ENCODE data around the gene DPP6.

Gene DPP6

GRCh38 chr7:154871928-154872750 lies 819.9 kb downstream of the DPP6 start:
- no peak overlapping the region for H3K4me3 Mint-ChIP-seq
- H3K9me3 Mint-ChIP-seq: no peaks in the 10 kb centered on the region
- H3K27me3 Mint-ChIP-seq: peaks cover 23% of the 10 kb centered on the region
- H3K36me3 Mint-ChIP-seq (ENCODE audit: low read depth): no peaks in the 10 kb centered on the region
- no peak overlapping the region for H3K27ac Mint-ChIP-seq
- H3K4me1 Mint-ChIP-seq: no peaks in the 10 kb centered on the region
- DNase-seq (no peak), ATAC-seq (no peak)

DNA sequence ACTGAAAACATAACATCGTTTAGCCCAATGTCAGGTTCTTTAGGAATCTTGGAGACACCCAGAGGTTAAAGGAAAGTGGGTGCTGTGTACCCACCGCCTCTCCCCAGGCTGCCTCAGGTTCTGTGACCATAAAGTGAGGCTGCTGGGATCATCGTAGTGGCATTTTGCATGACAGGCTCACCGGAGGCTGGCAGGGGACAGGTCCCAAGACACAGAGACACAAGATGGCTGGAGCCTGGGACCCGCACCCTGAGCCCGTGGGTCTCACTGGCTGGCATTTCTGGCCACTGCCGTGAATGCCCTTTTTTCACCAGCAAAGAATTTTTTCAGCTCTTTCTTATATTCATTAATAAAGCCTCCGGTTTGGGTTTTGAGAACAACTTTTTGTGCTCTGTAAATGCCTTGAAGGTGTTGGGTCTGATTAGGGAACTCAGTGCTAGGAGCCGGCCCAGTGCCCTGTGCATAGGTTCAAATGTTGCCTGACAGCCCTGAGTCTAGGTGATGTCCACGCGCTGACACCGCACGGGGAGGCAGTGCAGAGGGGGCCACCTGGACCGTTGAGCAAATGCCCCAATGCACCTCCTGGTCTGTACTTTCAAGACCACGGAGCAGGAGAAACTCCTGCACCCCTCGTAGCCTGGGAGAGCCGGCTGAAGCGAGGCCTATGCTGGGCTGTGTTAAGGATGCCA lies 820.8 kb downstream of the DPP6 start:
- DNase-seq (no peak), ATAC-seq (no peak)
- Mint-ChIP-seq H3K27me3 (peaks cover 17% of the 10 kb centered on the region), H3K4me1 (no peaks in the 10 kb centered on the region), H3K9me3 (no peaks in the 10 kb centered on the region), H3K36me3 (ENCODE audit: low read depth) (no peaks in the 10 kb centered on the region), H3K27ac (no peak overlapping the region), H3K4me3 (no peak overlapping the region)

- DNase-seq (no peak), ATAC-seq (no peak)
- H3K27ac Mint-ChIP-seq: no peak overlapping the region
- no peak overlapping the region for H3K4me3 Mint-ChIP-seq
- H3K9me3 Mint-ChIP-seq: no peaks in the 10 kb centered on the region
- no peaks in the 10 kb centered on the region for H3K4me1 Mint-ChIP-seq
- H3K36me3 Mint-ChIP-seq (ENCODE audit: low read depth): no peaks in the 10 kb centered on the region
- peaks cover 12% of the 10 kb centered on the region for H3K27me3 Mint-ChIP-seq
These were observed 821.4 kb downstream of the DPP6 start for GRCh38 chr7:154873500-154874121.

DNA sequence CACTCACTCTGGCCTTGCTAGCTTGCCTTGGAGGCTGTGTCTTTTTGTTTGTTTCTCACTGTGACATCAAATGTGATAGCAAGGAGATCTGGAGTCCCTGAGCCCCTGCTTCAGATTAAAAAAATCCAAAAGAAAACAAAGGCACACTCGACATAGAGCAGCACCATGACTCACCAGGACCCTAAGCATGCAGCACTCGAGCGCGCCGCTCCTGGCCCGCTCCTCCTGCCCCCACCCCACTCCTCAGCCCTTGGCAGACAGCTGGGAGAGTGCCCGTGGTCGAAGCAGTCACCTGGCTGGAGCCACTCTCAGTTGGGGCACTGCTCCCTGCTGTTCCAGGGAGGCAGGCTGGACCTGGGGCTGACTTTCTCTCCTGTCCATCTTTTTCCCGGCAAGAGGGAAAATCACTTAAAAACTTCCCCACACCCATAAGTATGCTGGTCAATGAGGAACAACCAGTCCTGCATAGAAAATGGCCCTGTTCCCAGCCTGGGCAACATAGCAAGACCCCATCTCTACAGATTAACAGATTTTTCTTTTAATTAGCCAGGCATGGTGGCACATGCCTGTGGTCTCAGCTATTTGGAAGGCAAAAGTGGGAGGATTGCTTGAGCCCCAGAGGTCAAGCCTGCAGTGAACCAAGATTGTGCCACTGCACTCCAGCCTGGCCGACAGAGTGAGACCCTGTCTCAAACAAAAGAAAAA lies 822.4 kb downstream of the DPP6 start:
- ATAC-seq: no peak
- Mint-ChIP-seq H3K27me3 (peaks cover 4% of the 10 kb centered on the region), H3K9me3 (no peaks in the 10 kb centered on the region), H3K27ac (no peak overlapping the region), H3K36me3 (ENCODE audit: low read depth) (no peaks in the 10 kb centered on the region), H3K4me1 (no peaks in the 10 kb centered on the region), H3K4me3 (no peak overlapping the region)
- DNase-seq: no peak

GRCh38 chr7:154875297-154875696 lies 823.1 kb downstream of the DPP6 start:
- no peak for ATAC-seq
- no peak overlapping the region for H3K4me3 Mint-ChIP-seq
- peaks cover 4% of the 10 kb centered on the region for H3K27me3 Mint-ChIP-seq
- no peak for DNase-seq
- H3K36me3 Mint-ChIP-seq (ENCODE audit: low read depth): no peaks in the 10 kb centered on the region
- H3K4me1 Mint-ChIP-seq: no peaks in the 10 kb centered on the region
- no peak overlapping the region for H3K27ac Mint-ChIP-seq
- H3K9me3 Mint-ChIP-seq: no peaks in the 10 kb centered on the region

GRCh38 chr7:154876516-154876915 lies 824.3 kb downstream of the DPP6 start:
- no peaks in the 10 kb centered on the region for H3K36me3 Mint-ChIP-seq (ENCODE audit: low read depth)
- no peaks in the 10 kb centered on the region for H3K4me1 Mint-ChIP-seq
- ATAC-seq: no peak
- no peak overlapping the region for H3K4me3 Mint-ChIP-seq
- H3K27me3 Mint-ChIP-seq: peaks cover 1% of the 10 kb centered on the region
- no peak for DNase-seq
- H3K27ac Mint-ChIP-seq: no peak overlapping the region
- no peaks in the 10 kb centered on the region for H3K9me3 Mint-ChIP-seq

DNA sequence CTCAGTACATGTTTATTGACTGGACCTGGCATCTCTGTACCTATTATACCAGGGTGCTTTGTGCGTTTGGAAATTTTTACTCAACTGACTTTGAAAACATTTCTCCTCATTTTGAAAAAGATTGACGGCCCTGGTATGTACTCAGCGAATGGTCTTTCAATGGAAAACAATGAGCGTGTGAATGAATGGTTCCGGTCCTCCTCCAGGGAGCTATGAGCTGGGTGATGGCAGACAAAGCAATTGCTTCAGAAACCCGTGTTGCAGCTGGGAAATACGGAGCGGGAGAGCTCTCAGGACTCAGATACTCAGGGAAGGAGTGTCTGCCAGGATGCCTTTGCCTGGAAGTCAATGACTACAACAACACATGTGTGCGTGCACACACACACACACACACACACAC lies 824.8 kb downstream of the DPP6 start:
- H3K4me1 Mint-ChIP-seq: no peaks in the 10 kb centered on the region
- H3K4me3 Mint-ChIP-seq: no peak overlapping the region
- H3K27me3 Mint-ChIP-seq: peaks cover 1% of the 10 kb centered on the region
- H3K9me3 Mint-ChIP-seq: no peaks in the 10 kb centered on the region
- no peak for ATAC-seq
- no peaks in the 10 kb centered on the region for H3K36me3 Mint-ChIP-seq (ENCODE audit: low read depth)
- H3K27ac Mint-ChIP-seq: no peak overlapping the region
- no peak for DNase-seq

DNA sequence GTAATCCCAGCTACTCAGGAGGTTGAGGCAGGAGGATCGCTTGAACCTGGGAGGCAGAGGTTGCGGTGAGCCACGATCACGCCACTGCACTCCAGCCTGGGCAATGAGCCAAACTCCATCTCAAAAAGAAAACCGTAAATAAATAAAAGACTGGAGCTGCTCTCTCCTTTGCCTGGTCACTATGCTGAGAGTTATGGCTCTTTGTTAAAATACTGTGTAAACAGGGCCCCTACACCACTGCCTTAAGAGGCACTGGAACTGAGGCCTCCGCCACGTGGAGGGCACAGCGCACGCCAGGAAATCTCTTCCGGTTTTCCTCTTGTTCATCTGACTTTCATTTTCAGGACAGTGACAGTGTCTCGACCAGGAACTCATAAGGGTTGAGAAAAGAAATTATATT lies 827.4 kb downstream of the DPP6 start:
- DNase-seq: no peak
- Mint-ChIP-seq H3K36me3 (ENCODE audit: low read depth) (no peaks in the 10 kb centered on the region), H3K9me3 (no peaks in the 10 kb centered on the region), H3K4me3 (no peak overlapping the region), H3K4me1 (no peaks in the 10 kb centered on the region), H3K27me3 (peaks cover 1% of the 10 kb centered on the region), H3K27ac (no peak overlapping the region)
- no peak for ATAC-seq

DNA sequence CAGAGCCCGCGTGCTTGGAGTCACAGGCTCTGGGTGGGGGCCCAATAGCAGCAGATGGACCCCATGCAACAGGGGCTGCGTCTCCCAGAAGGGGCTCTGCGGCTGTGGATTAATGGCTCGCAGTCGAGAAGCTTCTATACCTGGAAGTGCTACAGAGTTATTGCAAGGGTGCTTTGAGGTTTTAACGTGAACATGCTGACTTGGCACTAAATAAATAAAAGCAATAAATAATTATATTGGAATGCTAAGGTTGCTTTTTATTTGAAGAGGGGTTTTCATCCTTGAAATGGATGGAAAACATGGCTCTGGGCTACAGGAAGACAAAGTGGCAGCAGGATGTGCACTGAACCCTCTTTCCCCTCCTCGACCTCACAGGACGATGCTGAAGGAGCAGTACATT lies 828.3 kb downstream of the DPP6 start:
- H3K27me3 Mint-ChIP-seq: no peaks in the 10 kb centered on the region

GRCh38 chr7:154881026-154881425 lies 828.8 kb downstream of the DPP6 start:
- Mint-ChIP-seq H3K4me1 (no peaks in the 10 kb centered on the region), H3K36me3 (ENCODE audit: low read depth) (no peaks in the 10 kb centered on the region), H3K4me3 (no peak overlapping the region), H3K9me3 (no peaks in the 10 kb centered on the region), H3K27me3 (no peaks in the 10 kb centered on the region), H3K27ac (no peak overlapping the region)
- no peak for ATAC-seq
- no peak for DNase-seq

More for the DNA sequence above, 828.3 kb downstream of the DPP6 start:
- ATAC-seq (no peak), DNase-seq (no peak)
- Mint-ChIP-seq H3K27ac (no peak overlapping the region), H3K36me3 (ENCODE audit: low read depth) (no peaks in the 10 kb centered on the region), H3K4me3 (no peak overlapping the region), H3K9me3 (no peaks in the 10 kb centered on the region), H3K4me1 (no peaks in the 10 kb centered on the region)

DNA sequence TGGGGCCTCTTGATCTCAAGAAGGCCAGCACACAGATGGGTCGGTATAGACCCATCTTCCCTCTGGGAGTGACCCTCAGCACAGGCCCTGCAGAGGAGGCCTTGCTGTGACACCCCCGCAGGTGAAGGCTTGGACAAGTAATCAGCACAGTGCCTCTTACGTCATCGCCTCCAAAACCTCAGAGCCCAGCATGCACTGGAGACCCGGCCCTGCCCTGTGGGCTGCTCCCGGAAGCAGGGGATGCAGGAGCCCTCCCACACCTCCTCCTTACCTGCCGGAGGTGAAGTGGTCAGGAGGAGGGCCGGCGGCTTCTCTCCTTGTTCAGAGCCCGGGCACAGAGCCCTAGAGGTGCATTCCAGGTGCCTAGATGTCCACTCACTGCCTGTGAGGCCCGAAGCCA lies 829.3 kb downstream of the DPP6 start:
- ATAC-seq (no peak), DNase-seq (no peak)
- Mint-ChIP-seq H3K36me3 (ENCODE audit: low read depth) (no peaks in the 10 kb centered on the region), H3K27me3 (no peaks in the 10 kb centered on the region), H3K9me3 (no peaks in the 10 kb centered on the region), H3K27ac (no peak overlapping the region), H3K4me3 (no peak overlapping the region), H3K4me1 (no peaks in the 10 kb centered on the region)

- Mint-ChIP-seq H3K27me3 (no peaks in the 10 kb centered on the region), H3K27ac (no peak overlapping the region), H3K36me3 (ENCODE audit: low read depth) (no peaks in the 10 kb centered on the region), H3K4me1 (no peaks in the 10 kb centered on the region), H3K4me3 (no peak overlapping the region), H3K9me3 (no peaks in the 10 kb centered on the region)
- DNase-seq: no peak
- no peak for ATAC-seq
These were observed 830.8 kb downstream of the DPP6 start for GRCh38 chr7:154882931-154883474.

DNA sequence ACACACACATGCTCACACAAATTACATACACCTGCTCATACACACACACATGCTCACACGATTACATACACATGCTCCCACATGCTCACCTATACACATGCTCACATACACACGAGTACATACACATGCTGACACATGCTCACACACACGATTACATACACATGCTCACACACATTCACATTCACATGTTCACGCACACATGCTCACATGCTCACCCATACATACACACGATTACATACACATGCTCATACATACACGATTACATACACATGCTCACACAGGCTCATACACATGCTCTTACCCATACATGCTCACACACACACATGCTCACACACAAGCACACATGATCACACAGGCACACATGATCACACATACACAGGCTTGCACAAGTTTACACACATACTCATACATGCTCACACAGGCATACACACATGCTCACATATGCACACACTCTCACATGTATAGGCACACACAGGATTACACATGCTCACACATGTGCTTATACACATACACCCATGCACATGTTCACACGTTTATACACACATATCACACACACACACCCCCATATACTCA lies 832.2 kb downstream of the DPP6 start:
- H3K27me3 Mint-ChIP-seq: no peaks in the 10 kb centered on the region
- H3K4me3 Mint-ChIP-seq: no peak overlapping the region
- H3K36me3 Mint-ChIP-seq (ENCODE audit: low read depth): no peaks in the 10 kb centered on the region
- no peak overlapping the region for H3K27ac Mint-ChIP-seq
- DNase-seq: no peak
- H3K4me1 Mint-ChIP-seq: no peaks in the 10 kb centered on the region
- peaks cover 4% of the 10 kb centered on the region for H3K9me3 Mint-ChIP-seq
- no peak for ATAC-seq

DNA sequence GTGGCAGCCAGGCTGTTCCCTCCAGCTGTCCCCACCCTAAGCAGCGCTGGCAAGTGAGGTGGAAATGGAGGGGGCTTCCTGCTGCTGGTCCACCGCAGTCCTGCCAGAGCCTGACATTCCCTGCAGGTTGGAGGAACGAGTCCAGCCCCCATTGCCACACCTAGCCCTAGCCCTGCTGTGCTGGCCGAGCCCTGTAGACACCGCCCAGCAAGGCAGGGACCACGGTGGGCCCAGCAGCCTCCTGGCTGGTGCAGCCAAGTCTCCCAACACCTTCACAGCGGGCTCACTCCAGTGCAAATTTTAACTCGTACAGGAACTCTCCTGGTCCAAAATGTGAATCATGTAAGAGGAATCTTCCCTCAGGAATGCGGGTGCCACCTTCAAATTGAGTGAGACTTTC lies 834.4 kb downstream of the DPP6 start:
- DNase-seq (no peak), ATAC-seq (no peak)
- no peak overlapping the region for H3K27ac Mint-ChIP-seq
- no peaks in the 10 kb centered on the region for H3K36me3 Mint-ChIP-seq (ENCODE audit: low read depth)
- H3K9me3 Mint-ChIP-seq: peaks cover 4% of the 10 kb centered on the region
- no peak overlapping the region for H3K4me3 Mint-ChIP-seq
- no peaks in the 10 kb centered on the region for H3K4me1 Mint-ChIP-seq
- peaks cover 3% of the 10 kb centered on the region for H3K27me3 Mint-ChIP-seq

All from activated naive CD8-positive, alpha-beta T cell treated with anti-CD3 and anti-CD28 coated beads, Interleukin-2, amount 50 U/mL, for 24 hours (primary cell).